22Rv1 (cell line): Measurements from ENCODE around the gene BDH1.

Experiments
- ZFX ChIP-seq: fragments of 450-650 bp; IDR thresholded peaks from 2 replicates; pipeline ENCODE4 v1.6.1; 2017; ENCODE audit warnings: antibody characterized with exemption, borderline replicate concordance
- TF ChIP-seq, protein P1 (sequence below): fragments of 450-650 bp; IDR thresholded peaks from 2 replicates; pipeline ENCODE4 v1.5.1; 2017; ENCODE audit warnings: mild to moderate bottlenecking

DNA sequence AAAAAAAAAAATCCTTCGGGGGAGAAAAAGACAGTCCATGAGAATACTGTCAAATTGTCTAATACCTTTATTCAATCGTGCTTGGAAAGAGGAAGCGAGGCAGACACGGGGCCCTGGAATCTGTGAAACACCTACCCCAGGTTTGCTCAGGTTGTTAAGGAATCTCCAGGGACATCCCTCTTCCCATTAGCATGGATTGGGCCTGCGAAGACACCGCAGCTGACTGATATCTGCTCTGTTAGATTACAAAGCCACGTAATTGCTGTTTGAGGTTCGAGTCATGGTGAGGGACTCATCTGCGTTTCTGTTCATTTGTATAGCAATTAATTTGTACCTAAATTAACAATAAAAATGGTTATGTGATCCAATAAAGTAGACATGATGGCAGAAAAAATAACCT lies 91.0 kb downstream of the BDH1 start:
- TF ChIP-seq, protein P1, sequence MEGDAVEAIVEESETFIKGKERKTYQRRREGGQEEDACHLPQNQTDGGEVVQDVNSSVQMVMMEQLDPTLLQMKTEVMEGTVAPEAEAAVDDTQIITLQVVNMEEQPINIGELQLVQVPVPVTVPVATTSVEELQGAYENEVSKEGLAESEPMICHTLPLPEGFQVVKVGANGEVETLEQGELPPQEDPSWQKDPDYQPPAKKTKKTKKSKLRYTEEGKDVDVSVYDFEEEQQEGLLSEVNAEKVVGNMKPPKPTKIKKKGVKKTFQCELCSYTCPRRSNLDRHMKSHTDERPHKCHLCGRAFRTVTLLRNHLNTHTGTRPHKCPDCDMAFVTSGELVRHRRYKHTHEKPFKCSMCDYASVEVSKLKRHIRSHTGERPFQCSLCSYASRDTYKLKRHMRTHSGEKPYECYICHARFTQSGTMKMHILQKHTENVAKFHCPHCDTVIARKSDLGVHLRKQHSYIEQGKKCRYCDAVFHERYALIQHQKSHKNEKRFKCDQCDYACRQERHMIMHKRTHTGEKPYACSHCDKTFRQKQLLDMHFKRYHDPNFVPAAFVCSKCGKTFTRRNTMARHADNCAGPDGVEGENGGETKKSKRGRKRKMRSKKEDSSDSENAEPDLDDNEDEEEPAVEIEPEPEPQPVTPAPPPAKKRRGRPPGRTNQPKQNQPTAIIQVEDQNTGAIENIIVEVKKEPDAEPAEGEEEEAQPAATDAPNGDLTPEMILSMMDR = no peak
- TF ChIP-seq ZFX = no peak
